ENCODE results near the gene GGCX.

GRCh38 chr2:85554980-85555612 lies 6.2 kb downstream of the GGCX start:
- TF ChIP-seq CTCF (IDR thresholded peaks at IDR 0.05; ENCODE audit: poor library complexity) (no peak), EZH2phosphoT487 (IDR thresholded peaks at IDR 0.05; ENCODE audit: low read depth, severe bottlenecking, unreplicated experiment) (no peak)

Measured in hepatocyte (in vitro differentiated cells).